GM12891 (cell line): ENCODE data around the gene MRPL54.
"Not testable (repeated sequence)": the region's sequence is repeated elsewhere in the genome, so short reads cannot be mapped to it uniquely, and the experiment has no call there.

Experiments
- POLR2A ChIP-seq: IDR thresholded peaks from 2 replicates; pipeline ENCODE4 v1.6.1; 2011; ENCODE audit warnings: low read depth, low read length, control low read depth
- POLR2AphosphoS5 ChIP-seq: IDR thresholded peaks from 2 replicates; pipeline ENCODE4 v1.6.1; 2011; ENCODE audit warnings: low read depth, low read length, control low read depth
- SPI1 ChIP-seq: IDR thresholded peaks from 2 replicates; pipeline ENCODE4 v1.6.1; 2011; ENCODE audit warnings: low read depth, low read length, control low read depth
- TAF1 ChIP-seq: IDR thresholded peaks from 2 replicates; pipeline ENCODE4 v1.6.1; 2011; ENCODE audit warnings: low read depth, low read length, control low read depth

DNA sequence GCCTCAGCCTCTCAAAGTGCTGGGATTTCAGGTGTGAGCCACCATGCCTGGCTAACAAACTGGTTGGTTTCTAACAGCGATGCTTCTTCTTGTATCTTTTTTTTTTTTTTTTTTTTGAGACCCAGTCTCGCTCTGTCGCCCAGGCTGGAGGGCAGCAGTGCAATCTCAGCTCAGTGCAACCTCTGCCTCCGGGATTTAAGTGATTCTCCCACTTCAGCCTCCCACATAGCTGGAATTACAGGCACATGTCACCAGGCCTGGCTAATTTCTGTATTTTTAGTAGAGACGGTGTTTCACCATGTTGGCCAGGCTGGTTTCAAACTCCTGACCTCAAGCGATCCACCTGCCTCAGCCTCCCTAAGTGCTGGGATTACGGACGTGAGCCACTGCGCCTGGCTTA, 53.7 kb downstream of the MRPL54 start:
- not testable (repeated sequence) for TF ChIP-seq POLR2AphosphoS5, TAF1, POLR2A, SPI1
